IPS-20b (cell line): ENCODE measurements around the gene CEBPG.

Source experiments
- H3K27ac ChIP-seq: one replicate; pipeline ENCODE4 v1.5.1; 2013; ENCODE audit warnings: low read length
- H3K27me3 ChIP-seq: 2 replicates; pipeline ENCODE4 v1.6.1; 2013; ENCODE audit warnings: mild to moderate bottlenecking, low read length, inconsistent platforms; ENCODE audit not compliant: insufficient read depth
- H3K36me3 ChIP-seq: 2 replicates; pipeline ENCODE4 v1.6.1; 2013; ENCODE audit warnings: low read depth, mild to moderate bottlenecking, inconsistent platforms, low read length, moderate library complexity; ENCODE audit not compliant: insufficient read depth
- H3K4me1 ChIP-seq: 2 replicates; pipeline ENCODE4 v1.6.1; 2013; ENCODE audit warnings: mild to moderate bottlenecking, control low read depth, inconsistent platforms, low read length, moderate library complexity; ENCODE audit not compliant: insufficient read depth
- H3K4me3 ChIP-seq: 2 replicates; pipeline ENCODE4 v1.5.1; 2013; ENCODE audit warnings: mild to moderate bottlenecking, low read length, inconsistent platforms
- H3K9ac ChIP-seq: 2 replicates; pipeline ENCODE4 v1.6.1; 2013; ENCODE audit warnings: low read depth, mild to moderate bottlenecking, inconsistent platforms, low read length, moderate library complexity
- H3K9me3 ChIP-seq: 2 replicates; pipeline ENCODE4 v1.6.1; 2013; ENCODE audit warnings: mild to moderate bottlenecking, low read depth, low read length, inconsistent platforms; ENCODE audit not compliant: insufficient read depth

Gene CEBPG

GRCh38 chr19:33392341-33393285 is 19.1 kb downstream of the CEBPG start:
- Histone ChIP-seq H3K9me3 (no peaks in the 10 kb centered on the region), H3K4me1 (peaks cover 3% of the 10 kb centered on the region; the same call in 1 of the 2 replicates), H3K9ac (no peak overlapping the region), H3K4me3 (no peak overlapping the region), H3K27ac (no peak overlapping the region), H3K36me3 (no peaks in the 10 kb centered on the region), H3K27me3 (no peaks in the 10 kb centered on the region)

GRCh38 chr19:33393286-33394005 is 19.9 kb downstream of the CEBPG start:
- Histone ChIP-seq H3K27ac (no peak overlapping the region), H3K27me3 (no peaks in the 10 kb centered on the region), H3K9ac (no peak overlapping the region; the same call in 1 of the 2 replicates), H3K9me3 (no peaks in the 10 kb centered on the region), H3K36me3 (no peaks in the 10 kb centered on the region), H3K4me1 (peaks cover 3% of the 10 kb centered on the region; the same call in 1 of the 2 replicates), H3K4me3 (no peak overlapping the region)

- no peaks in the 10 kb centered on the region for H3K9me3 ChIP-seq
- no peak overlapping the region for H3K4me3 ChIP-seq
- H3K27me3 ChIP-seq: no peaks in the 10 kb centered on the region
- no peak overlapping the region; the same call in 1 of the 2 replicates for H3K9ac ChIP-seq
- peaks cover 3% of the 10 kb centered on the region; the same call in 1 of the 2 replicates for H3K4me1 ChIP-seq
- H3K27ac ChIP-seq: no peak overlapping the region
- no peaks in the 10 kb centered on the region for H3K36me3 ChIP-seq
These were observed 20.7 kb downstream of the CEBPG start for GRCh38 chr19:33394006-33394722.

GRCh38 chr19:33394723-33395560 is 21.4 kb downstream of the CEBPG start:
- H3K36me3 ChIP-seq: no peaks in the 10 kb centered on the region
- no peaks in the 10 kb centered on the region for H3K27me3 ChIP-seq
- no peak overlapping the region for H3K27ac ChIP-seq
- peaks cover 3% of the 10 kb centered on the region; the same call in 1 of the 2 replicates for H3K4me1 ChIP-seq
- no peak overlapping the region for H3K4me3 ChIP-seq
- H3K9me3 ChIP-seq: no peaks in the 10 kb centered on the region
- no peak overlapping the region for H3K9ac ChIP-seq

- H3K27me3 ChIP-seq: no peaks in the 10 kb centered on the region
- no peaks in the 10 kb centered on the region for H3K36me3 ChIP-seq
- peaks cover 3% of the 10 kb centered on the region; the same call in 1 of the 2 replicates for H3K4me1 ChIP-seq
- H3K9me3 ChIP-seq: no peaks in the 10 kb centered on the region
- H3K9ac ChIP-seq: no peak overlapping the region
- no peak overlapping the region for H3K27ac ChIP-seq
- no peak overlapping the region for H3K4me3 ChIP-seq
These were observed 22.3 kb downstream of the CEBPG start for GRCh38 chr19:33395561-33396550.

- H3K27me3 ChIP-seq: no peaks in the 10 kb centered on the region
- no peak overlapping the region for H3K4me3 ChIP-seq
- H3K36me3 ChIP-seq: no peaks in the 10 kb centered on the region
- peaks cover 3% of the 10 kb centered on the region; the same call in 1 of the 2 replicates for H3K4me1 ChIP-seq
- no peaks in the 10 kb centered on the region for H3K9me3 ChIP-seq
- no peak overlapping the region for H3K9ac ChIP-seq
- no peak overlapping the region for H3K27ac ChIP-seq
These were observed 23.4 kb downstream of the CEBPG start for GRCh38 chr19:33396701-33397535.

DNA sequence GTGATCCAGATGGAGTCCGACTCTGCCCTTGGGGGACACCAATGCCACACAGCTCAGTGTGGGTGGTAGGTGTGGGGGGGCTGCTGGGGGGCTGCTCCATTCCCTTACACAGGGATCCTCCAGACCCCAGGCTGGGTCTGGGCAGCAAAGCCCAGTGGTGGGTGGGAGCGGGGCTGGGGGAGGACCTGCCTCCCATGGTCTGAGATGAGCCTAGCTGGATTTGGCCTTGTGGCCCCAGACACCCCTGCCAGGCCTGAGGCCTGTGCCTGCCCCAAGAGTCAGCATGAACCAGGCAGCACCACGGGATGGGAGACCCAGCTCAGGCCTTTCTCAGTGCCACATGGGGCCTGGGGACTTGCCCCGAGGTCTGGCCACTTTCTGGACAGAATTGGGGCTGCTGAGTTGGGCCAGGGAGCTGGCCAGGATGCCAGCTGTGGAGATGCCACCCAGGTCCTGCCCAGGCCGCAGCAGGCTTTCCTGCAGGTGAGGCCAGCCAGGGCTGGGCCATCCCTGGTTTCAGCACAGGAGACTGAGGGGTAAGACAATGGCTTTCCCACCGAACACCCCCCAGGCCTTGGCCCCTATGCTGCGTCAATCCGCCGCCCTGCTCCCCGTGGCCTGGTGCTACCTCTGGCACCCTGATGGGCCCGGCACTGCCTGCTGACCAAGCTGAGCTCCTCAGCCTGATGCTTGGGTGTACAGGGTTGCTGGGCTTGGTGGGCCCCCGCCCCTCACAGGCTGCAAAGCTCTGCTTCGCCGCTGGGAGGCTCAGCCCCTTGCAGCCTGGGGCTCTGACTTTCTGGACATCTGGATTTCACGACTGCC is 24.2 kb downstream of the CEBPG start:
- H3K9ac ChIP-seq: no peak overlapping the region
- peaks cover 3% of the 10 kb centered on the region; the same call in 1 of the 2 replicates for H3K4me1 ChIP-seq
- no peaks in the 10 kb centered on the region for H3K36me3 ChIP-seq
- no peak overlapping the region for H3K27ac ChIP-seq
- no peaks in the 10 kb centered on the region for H3K9me3 ChIP-seq
- H3K27me3 ChIP-seq: no peaks in the 10 kb centered on the region
- H3K4me3 ChIP-seq: no peak overlapping the region

- H3K27ac ChIP-seq: no peak overlapping the region
- no peaks in the 10 kb centered on the region for H3K27me3 ChIP-seq
- H3K9ac ChIP-seq: no peak overlapping the region
- peaks cover 3% of the 10 kb centered on the region; the same call in 1 of the 2 replicates for H3K4me1 ChIP-seq
- no peak overlapping the region for H3K4me3 ChIP-seq
- no peaks in the 10 kb centered on the region for H3K36me3 ChIP-seq
- no peaks in the 10 kb centered on the region for H3K9me3 ChIP-seq
These were observed 25.0 kb downstream of the CEBPG start for GRCh38 chr19:33398361-33399060.
